Muscle layer of duodenum (tissue), 2 donors: ENCODE data around the gene ATP9A.
"Not testable (repeated sequence)": the region's sequence is repeated elsewhere in the genome, so short reads cannot be mapped to it uniquely, and the experiment has no call there.

Source experiments
- H3K27ac ChIP-seq: one replicate; pipeline ENCODE4 v1.7.0; 2013; ENCODE audit warnings: mild to moderate bottlenecking, low read length
- H3K27me3 ChIP-seq: one replicate; pipeline ENCODE4 v1.7.0; 2013; ENCODE audit warnings: low read depth, mild to moderate bottlenecking, control low read depth, low read length
- H3K36me3 ChIP-seq, 2 donors: one replicate each; pipeline ENCODE4 v1.7.0; 2013; ENCODE audit warnings: low read length in 2 of 2, control low read depth in 1 of 2, mild to moderate bottlenecking in 1 of 2; ENCODE audit not compliant: insufficient read depth in 2 of 2, control insufficient read depth in 1 of 2
- H3K4me1 ChIP-seq, 2 donors: one replicate each; pipeline ENCODE4 v1.7.0; 2013; ENCODE audit warnings: low read length in 2 of 2, mild to moderate bottlenecking in 2 of 2, control low read depth in 1 of 2, moderate library complexity in 1 of 2; ENCODE audit not compliant: insufficient read depth in 2 of 2, control insufficient read depth in 1 of 2
- H3K4me3 ChIP-seq, 2 donors: one replicate each; pipeline ENCODE4 v1.7.0; 2013; ENCODE audit warnings: low read length in 2 of 2, low read depth in 1 of 2, mild to moderate bottlenecking in 1 of 2
- H3K9me3 ChIP-seq, 2 donors: one replicate each; pipeline ENCODE4 v1.7.0; 2013; ENCODE audit warnings: low read length in 2 of 2, control low read depth in 1 of 2, mild to moderate bottlenecking in 1 of 2; ENCODE audit not compliant: control insufficient read depth in 1 of 2
- donor health status: healthy.

Gene ATP9A

GRCh38 chr20:51647674-51648570, 120.3 kb downstream of the ATP9A start:
- H3K9me3 ChIP-seq: no peaks in the 10 kb centered on the region
- H3K27me3 ChIP-seq: no peaks in the 10 kb centered on the region
- H3K27ac ChIP-seq: no peak overlapping the region
- H3K36me3 ChIP-seq: peaks cover 4 to 9% of the 10 kb centered on the region in 2 donors
- H3K4me3 ChIP-seq: no peak overlapping the region
- peaks cover 0 to 6% of the 10 kb centered on the region in 2 donors for H3K4me1 ChIP-seq

DNA sequence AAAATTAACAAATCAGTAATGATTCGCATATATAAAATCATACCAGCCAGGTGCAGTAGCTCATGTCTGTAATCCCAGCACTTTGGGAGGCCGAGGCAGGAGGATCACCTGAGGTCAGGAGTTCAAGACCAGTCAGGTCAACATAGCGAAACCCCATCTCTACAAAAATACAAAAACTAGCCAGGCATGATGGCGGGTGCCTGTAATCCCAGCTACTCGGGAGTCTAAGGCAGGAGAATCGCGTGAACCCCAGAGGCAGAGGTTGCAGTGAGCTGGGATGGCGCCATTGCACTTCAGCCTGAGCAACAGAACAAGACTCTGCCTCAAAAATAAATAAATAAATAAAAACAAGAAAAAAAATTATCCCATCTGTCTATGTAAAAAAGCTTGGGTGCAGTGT, 124.4 kb downstream of the ATP9A start:
- H3K4me3 ChIP-seq, H3K27ac ChIP-seq, H3K4me1 ChIP-seq, H3K27me3 ChIP-seq, H3K36me3 ChIP-seq, H3K9me3 ChIP-seq: not testable (repeated sequence)

DNA sequence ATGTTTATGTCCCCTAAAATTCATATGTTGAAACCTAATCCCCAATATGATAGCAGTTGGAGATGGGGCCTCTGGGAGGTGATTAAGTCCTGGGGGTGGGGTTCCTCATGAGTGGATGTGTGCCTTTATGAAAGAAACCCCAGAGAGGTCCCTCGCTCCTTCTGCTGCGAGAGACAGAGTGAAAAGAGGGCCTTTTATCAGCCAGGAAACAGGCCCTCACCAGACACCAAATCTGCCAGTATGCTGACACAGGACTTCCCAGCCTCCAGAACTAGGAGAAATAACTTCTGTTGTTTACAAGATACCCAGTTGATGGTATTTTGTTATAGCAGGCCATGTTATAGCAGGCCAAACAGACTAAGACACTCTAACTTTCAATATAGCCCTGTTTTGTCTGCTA, 124.8 kb downstream of the ATP9A start:
- peaks cover 4 to 7% of the 10 kb centered on the region in 2 donors for H3K36me3 ChIP-seq
- no peaks in the 10 kb centered on the region for H3K4me1 ChIP-seq
- H3K27me3 ChIP-seq: no peaks in the 10 kb centered on the region
- H3K9me3 ChIP-seq: no peaks in the 10 kb centered on the region
- H3K4me3 ChIP-seq: no peak overlapping the region
- no peak overlapping the region for H3K27ac ChIP-seq

- no peak overlapping the region for H3K27ac ChIP-seq
- H3K27me3 ChIP-seq: no peaks in the 10 kb centered on the region
- H3K9me3 ChIP-seq: no peaks in the 10 kb centered on the region
- no peak overlapping the region for H3K4me3 ChIP-seq
- peaks cover 0 to 5% of the 10 kb centered on the region in 2 donors for H3K36me3 ChIP-seq
- H3K4me1 ChIP-seq: no peaks in the 10 kb centered on the region
Measured at GRCh38 chr20:51641866-51642265, 126.3 kb downstream of the ATP9A start.

GRCh38 chr20:51640743-51641142, 127.4 kb downstream of the ATP9A start:
- no peak overlapping the region for H3K27ac ChIP-seq
- H3K36me3 ChIP-seq: peaks cover 5 to 12% of the 10 kb centered on the region in 2 donors
- H3K9me3 ChIP-seq: no peaks in the 10 kb centered on the region
- H3K27me3 ChIP-seq: no peaks in the 10 kb centered on the region
- H3K4me3 ChIP-seq: no peak overlapping the region
- H3K4me1 ChIP-seq: no peaks in the 10 kb centered on the region

GRCh38 chr20:51639206-51639832, 128.9 kb downstream of the ATP9A start:
- H3K27ac ChIP-seq: no peak overlapping the region
- H3K4me3 ChIP-seq: no peak overlapping the region
- H3K36me3 ChIP-seq: peaks cover 5 to 12% of the 10 kb centered on the region in 2 donors
- H3K27me3 ChIP-seq: no peaks in the 10 kb centered on the region
- H3K4me1 ChIP-seq: no peaks in the 10 kb centered on the region
- no peaks in the 10 kb centered on the region for H3K9me3 ChIP-seq

- no peaks in the 10 kb centered on the region for H3K27me3 ChIP-seq
- H3K4me3 ChIP-seq: no peak overlapping the region
- no peaks in the 10 kb centered on the region for H3K9me3 ChIP-seq
- H3K4me1 ChIP-seq: no peaks in the 10 kb centered on the region
- H3K27ac ChIP-seq: no peak overlapping the region
- peaks cover 5 to 12% of the 10 kb centered on the region in 2 donors for H3K36me3 ChIP-seq
Measured at GRCh38 chr20:51637241-51637640, 130.9 kb downstream of the ATP9A start.

GRCh38 chr20:51636123-51636522, 132.1 kb downstream of the ATP9A start:
- no peak overlapping the region for H3K27ac ChIP-seq
- no peaks in the 10 kb centered on the region for H3K27me3 ChIP-seq
- no peaks in the 10 kb centered on the region for H3K4me1 ChIP-seq
- H3K9me3 ChIP-seq: no peaks in the 10 kb centered on the region
- no peak overlapping the region for H3K4me3 ChIP-seq
- peaks cover 5 to 12% of the 10 kb centered on the region in 2 donors for H3K36me3 ChIP-seq

DNA sequence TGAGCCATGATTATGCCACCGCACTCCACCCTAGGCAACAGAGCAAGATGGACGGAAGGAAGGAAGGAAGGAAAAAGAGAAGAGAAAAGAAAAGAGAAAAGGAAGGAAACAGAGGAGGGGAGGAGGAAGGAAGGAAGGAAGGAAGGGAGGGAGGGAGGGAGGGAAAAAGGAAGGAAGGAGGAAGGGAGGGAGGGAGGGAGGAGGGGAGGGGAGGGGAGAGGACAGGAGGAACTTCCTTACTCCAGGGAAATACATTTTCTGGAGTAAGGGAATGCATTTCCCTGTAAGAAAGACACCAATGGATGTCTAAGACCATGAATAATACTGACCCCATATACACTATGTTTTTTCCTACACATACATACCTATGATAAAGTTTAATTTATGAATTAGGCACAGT, 132.5 kb downstream of the ATP9A start:
- no peak overlapping the region for H3K27ac ChIP-seq
- H3K36me3 ChIP-seq: peaks cover 5 to 12% of the 10 kb centered on the region in 2 donors
- H3K27me3 ChIP-seq: no peaks in the 10 kb centered on the region
- peaks cover 0 to 4% of the 10 kb centered on the region in 2 donors for H3K4me1 ChIP-seq
- no peaks in the 10 kb centered on the region for H3K9me3 ChIP-seq
- no peak overlapping the region for H3K4me3 ChIP-seq

DNA sequence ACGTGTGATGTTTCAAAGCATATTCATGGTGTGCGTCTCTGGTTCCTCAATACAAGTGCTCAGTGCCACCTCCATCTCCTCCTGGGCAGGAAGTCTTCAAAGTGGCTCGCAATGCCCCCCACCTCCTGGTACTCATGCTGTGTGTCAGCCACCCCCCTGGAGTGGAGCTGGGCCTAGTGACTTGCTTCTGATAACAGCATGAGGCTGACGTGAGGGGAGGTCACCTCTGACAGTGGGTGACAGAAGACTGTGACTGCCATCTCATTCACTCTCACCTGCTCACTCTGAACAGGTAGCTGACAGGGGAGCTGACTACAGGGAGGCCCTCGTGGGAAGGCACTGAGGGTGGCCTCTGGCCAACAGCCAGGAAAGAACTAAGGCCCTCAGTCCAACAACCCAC, 133.3 kb downstream of the ATP9A start:
- Histone ChIP-seq H3K4me1 (peaks cover 0 to 8% of the 10 kb centered on the region in 2 donors), H3K27ac (no peak overlapping the region), H3K27me3 (no peaks in the 10 kb centered on the region), H3K4me3 (no peak overlapping the region), H3K36me3 (peaks cover 5 to 12% of the 10 kb centered on the region in 2 donors), H3K9me3 (no peaks in the 10 kb centered on the region)

GRCh38 chr20:51634257-51634656, 133.9 kb downstream of the ATP9A start:
- Histone ChIP-seq H3K4me1 (peaks cover 0 to 12% of the 10 kb centered on the region in 2 donors), H3K27me3 (no peaks in the 10 kb centered on the region), H3K36me3 (peaks cover 5 to 12% of the 10 kb centered on the region in 2 donors), H3K27ac (no peak overlapping the region), H3K9me3 (no peaks in the 10 kb centered on the region), H3K4me3 (no peak overlapping the region)
